HepG2 (cell line): ENCODE data around the gene ATP2B3. TPM values are rescaled to one million over a fixed set of nuclear protein-coding genes. Genes with fewer than 3 reads are reported as not detected.

Experiments
- ATAC-seq: fragments of 200-7000 bp; cut with Tn5 transposase; 3 replicates; pipeline ENCODE4 v1.9.1; 2020; ENCODE audit warnings: mild to moderate bottlenecking, moderate library complexity
- BruUV-seq: library from RNA; stranded (reverse); fragments of 400-500 nt; replicated peaks from 2 replicates; lab custom pipeline; 2021; lab: Mats Ljungman, UMichigan
- CTCF ChIA-PET: fragments of 300-600 bp; formaldehyde crosslinking; extraction: SDS; loops from one replicate; lab custom pipeline; 2021; ENCODE audit warnings: low total read pairs, inconsistent platforms, low intra/inter-chr PET ratio; lab: Yijun Ruan, JAX
- POLR2A ChIA-PET: fragments of 350-600 bp; sonication (Branson Sonifier 250); formaldehyde crosslinking; loops from one replicate; lab custom pipeline; 2020; ENCODE audit warnings: antibody characterized with exemption, inconsistent platforms; lab: Yijun Ruan, JAX
- DNase-seq: peaks from one replicate; pipeline ENCODE4 v3.0.0-alpha.2; 2015; ENCODE audit warnings: low spot score
- FAIRE-seq: peaks from 3 replicates; lab custom pipeline; 2011; peaks lifted over from hg19 to GRCh38; lab: Jason Lieb, UNC
- H2AFZ ChIP-seq: one replicate; pipeline ENCODE4 v1.6.1; 2011; ENCODE audit warnings: low read length, inconsistent platforms
- H3K27ac ChIP-seq: fragments of 300-600 bp; 3 replicates; pipeline ENCODE4 v1.8.0; 2011; ENCODE audit warnings: mixed run types, mild to moderate bottlenecking, mixed read lengths, low read length, inconsistent platforms; ENCODE audit not compliant: insufficient read depth; ENCODE audit errors: extremely low read length
- H3K27me3 ChIP-seq, 2 experiments: fragments of 200-600 bp in 1 of 2; 2 replicates in 1 of 2; 3 replicates in 1 of 2; pipeline versions ENCODE4 v1.6.0 to v1.8.0; 2011; ENCODE audit warnings: low read length in 2 of 2, mild to moderate bottlenecking in 2 of 2, moderate library complexity in 2 of 2, inconsistent platforms in 1 of 2; ENCODE audit not compliant: insufficient read depth in 2 of 2, control insufficient read depth in 1 of 2
- H3K36me3 ChIP-seq, 2 experiments: fragments of 200-600 bp in 1 of 2; replicated peaks in 1 of 2; 2 replicates in 1 of 2; 3 replicates in 1 of 2; pipeline versions ENCODE4 v1.5.1 to v1.8.0; 2011; ENCODE audit warnings: low read length in 2 of 2, inconsistent platforms in 1 of 2; ENCODE audit not compliant: insufficient read depth in 2 of 2, control insufficient read depth in 1 of 2
- H3K4me1 ChIP-seq: 2 replicates; pipeline ENCODE4 v1.5.1; 2012; ENCODE audit warnings: low read length, inconsistent platforms; ENCODE audit not compliant: insufficient read depth
- H3K4me2 ChIP-seq: 2 replicates; pipeline ENCODE4 v1.6.0; 2011; ENCODE audit warnings: low read depth, low read length, inconsistent platforms
- H3K4me3 ChIP-seq, 3 experiments: fragments of 200-600 bp in 1 of 3; sonication (generic), shearing (Covaris generic) in 1 of 3; replicated peaks in 1 of 3; 2 replicates each; pipeline ENCODE4 v1.5.1; 2011 to 2016; ENCODE audit warnings: low read length in 3 of 3, inconsistent platforms in 2 of 3, low read depth in 2 of 3, mild to moderate bottlenecking in 2 of 3, control low read depth in 1 of 3, mixed read lengths in 1 of 3; ENCODE audit not compliant: insufficient read depth in 1 of 3
- H3K79me2 ChIP-seq: one replicate; pipeline ENCODE4 v1.6.1; 2011; ENCODE audit warnings: low read length, inconsistent platforms; ENCODE audit not compliant: insufficient read depth
- H3K9ac ChIP-seq: 2 replicates; pipeline ENCODE4 v1.6.0; 2011; ENCODE audit warnings: mild to moderate bottlenecking, low read depth, low read length, inconsistent platforms; ENCODE audit not compliant: insufficient read depth
- H3K9me3 ChIP-seq: 2 replicates; pipeline ENCODE4 v1.5.1; 2012; ENCODE audit warnings: mild to moderate bottlenecking, low read length
- H4K20me1 ChIP-seq: 2 replicates; pipeline ENCODE4 v1.6.0; 2011; ENCODE audit warnings: inconsistent platforms, mild to moderate bottlenecking, low read length, moderate library complexity; ENCODE audit not compliant: insufficient read depth
- HNF4A ChIP-seq: sonication (generic); formaldehyde crosslinking; IDR thresholded peaks from 2 replicates; pipeline ENCODE4 v1.4.0; 2020; ENCODE audit warnings: missing genetic modification reagents
- NFE2 ChIP-seq: sonication (generic); formaldehyde crosslinking; IDR thresholded peaks from 2 replicates; pipeline ENCODE4 v1.4.0; 2020; ENCODE audit warnings: missing genetic modification reagents
- TCF7 ChIP-seq: sonication (generic); IDR thresholded peaks from 2 replicates; pipeline ENCODE4 v1.6.1; 2016; ENCODE audit warnings: antibody characterized with exemption, low read depth
- ZSCAN30 ChIP-seq: sonication (generic); formaldehyde crosslinking; IDR thresholded peaks from 2 replicates; pipeline ENCODE4 v1.5.0; 2020; ENCODE audit warnings: mild to moderate bottlenecking, missing genetic modification reagents
- WGBS: methylation state at CpG from one replicate; pipeline ENCODE4 v1.1.6; 2017; ENCODE audit warnings: low lambda C conversion rate; 5-methylcytosine and 5-hydroxymethylcytosine counted together
- in situ Hi-C: cut with HindIII; loops from 2 replicates; pipeline ENCODE4 v1.10.0; 2017; ENCODE audit warnings: low pct_unique_long_range_greater_than_20kb; ENCODE audit not compliant: extremely low pct_ligation_motif_present
- intact Hi-C: fragments of 100-400 bp; cut with micrococcal nuclease; formaldehyde crosslinking; loops from one replicate; pipeline ENCODE4 v1.10.0; 2022; ENCODE audit not compliant: unreplicated experiment
- polyA plus RNA-seq, 8 experiments: library from polyadenylated mRNA; depleted of rRNA in 3 of 8; stranded (reverse) in 7 of 8; unstranded in 1 of 8; fragments of >200 nt; fragmentation: Illumina TruSeq in 4 of 8; extraction: Trizol in 4 of 8; gene quantifications; 2 replicates each; pipeline versions ENCODE4 v1.2.1 to v1.2.3, GENCODE V29; 2011 to 2016; ENCODE audit warnings: low read depth in 4 of 8, missing spikeins in 1 of 8, mixed read lengths in 1 of 8; ENCODE audit not compliant: insufficient read depth in 1 of 8
- total RNA-seq, 5 experiments: library from RNA; depleted of rRNA; stranded (reverse); fragments of >200 nt; fragmentation: Illumina TruSeq; extraction: Trizol; gene quantifications; 2 replicates each; pipeline ENCODE4 v1.2.3, GENCODE V29; 2016; ENCODE audit warnings: low read depth in 1 of 5
- TF ChIP-seq, protein P1 (sequence below): sonication (generic); formaldehyde crosslinking; IDR thresholded peaks from 2 replicates; pipeline ENCODE4 v1.5.0; 2020; ENCODE audit warnings: mild to moderate bottlenecking, missing genetic modification reagents
- TF ChIP-seq, protein P2 (sequence below): sonication (generic); formaldehyde crosslinking; IDR thresholded peaks from 2 replicates; pipeline ENCODE4 v1.4.0; 2020; ENCODE audit warnings: missing genetic modification reagents

ATP2B3 gene
- total and polyA plus RNA-seq, 2 of the 13 experiments (the other 11 are each of a cell fraction or from before 2014, with no cell fraction given) = not detected

DNA sequence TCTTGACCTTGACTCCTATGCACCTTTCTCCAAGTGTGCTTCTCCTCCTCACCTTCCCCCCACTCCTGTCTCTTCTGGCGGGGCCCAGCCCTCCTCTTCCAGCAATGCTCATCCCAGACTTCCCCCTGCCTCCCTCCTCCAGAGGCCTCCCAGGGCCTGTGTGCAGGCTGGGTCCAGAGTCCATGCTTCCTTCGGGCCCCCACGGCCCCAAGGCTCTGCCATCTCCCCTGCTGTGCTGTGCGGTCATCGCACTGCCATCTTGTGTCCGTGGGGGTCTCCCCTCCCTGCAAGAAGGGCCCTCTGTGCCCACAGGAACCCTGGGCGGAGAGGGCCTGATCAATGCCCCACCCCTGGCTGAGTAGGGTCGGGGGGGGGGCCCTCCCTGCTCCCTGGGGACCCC lies 27.3 kb downstream of the ATP2B3 start:
- in situ Hi-C loops = no loop called here
- peaks cover 11 to 29% of the 10 kb centered on the region in 2 experiments; a peak in 3 of 5 replicates for H3K27me3 ChIP-seq
- FAIRE-seq (no peak), ATAC-seq (no peak)
- no TSS peak for BruUV-seq
- peak overlapping the region; percentile 12; the same call in 1 of the 2 replicates for H3K4me2 ChIP-seq
- TF ChIP-seq, protein P1, sequence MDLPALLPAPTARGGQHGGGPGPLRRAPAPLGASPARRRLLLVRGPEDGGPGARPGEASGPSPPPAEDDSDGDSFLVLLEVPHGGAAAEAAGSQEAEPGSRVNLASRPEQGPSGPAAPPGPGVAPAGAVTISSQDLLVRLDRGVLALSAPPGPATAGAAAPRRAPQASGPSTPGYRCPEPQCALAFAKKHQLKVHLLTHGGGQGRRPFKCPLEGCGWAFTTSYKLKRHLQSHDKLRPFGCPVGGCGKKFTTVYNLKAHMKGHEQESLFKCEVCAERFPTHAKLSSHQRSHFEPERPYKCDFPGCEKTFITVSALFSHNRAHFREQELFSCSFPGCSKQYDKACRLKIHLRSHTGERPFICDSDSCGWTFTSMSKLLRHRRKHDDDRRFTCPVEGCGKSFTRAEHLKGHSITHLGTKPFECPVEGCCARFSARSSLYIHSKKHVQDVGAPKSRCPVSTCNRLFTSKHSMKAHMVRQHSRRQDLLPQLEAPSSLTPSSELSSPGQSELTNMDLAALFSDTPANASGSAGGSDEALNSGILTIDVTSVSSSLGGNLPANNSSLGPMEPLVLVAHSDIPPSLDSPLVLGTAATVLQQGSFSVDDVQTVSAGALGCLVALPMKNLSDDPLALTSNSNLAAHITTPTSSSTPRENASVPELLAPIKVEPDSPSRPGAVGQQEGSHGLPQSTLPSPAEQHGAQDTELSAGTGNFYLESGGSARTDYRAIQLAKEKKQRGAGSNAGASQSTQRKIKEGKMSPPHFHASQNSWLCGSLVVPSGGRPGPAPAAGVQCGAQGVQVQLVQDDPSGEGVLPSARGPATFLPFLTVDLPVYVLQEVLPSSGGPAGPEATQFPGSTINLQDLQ (CRISPR knock-in tag) = no peak
- peak; percentile 39 for TF ChIP-seq HNF4A (CRISPR knock-in tag)
- TF ChIP-seq ZSCAN30 (CRISPR knock-in tag) = no peak
- TF ChIP-seq TCF7 = no peak
- TF ChIP-seq, protein P2, sequence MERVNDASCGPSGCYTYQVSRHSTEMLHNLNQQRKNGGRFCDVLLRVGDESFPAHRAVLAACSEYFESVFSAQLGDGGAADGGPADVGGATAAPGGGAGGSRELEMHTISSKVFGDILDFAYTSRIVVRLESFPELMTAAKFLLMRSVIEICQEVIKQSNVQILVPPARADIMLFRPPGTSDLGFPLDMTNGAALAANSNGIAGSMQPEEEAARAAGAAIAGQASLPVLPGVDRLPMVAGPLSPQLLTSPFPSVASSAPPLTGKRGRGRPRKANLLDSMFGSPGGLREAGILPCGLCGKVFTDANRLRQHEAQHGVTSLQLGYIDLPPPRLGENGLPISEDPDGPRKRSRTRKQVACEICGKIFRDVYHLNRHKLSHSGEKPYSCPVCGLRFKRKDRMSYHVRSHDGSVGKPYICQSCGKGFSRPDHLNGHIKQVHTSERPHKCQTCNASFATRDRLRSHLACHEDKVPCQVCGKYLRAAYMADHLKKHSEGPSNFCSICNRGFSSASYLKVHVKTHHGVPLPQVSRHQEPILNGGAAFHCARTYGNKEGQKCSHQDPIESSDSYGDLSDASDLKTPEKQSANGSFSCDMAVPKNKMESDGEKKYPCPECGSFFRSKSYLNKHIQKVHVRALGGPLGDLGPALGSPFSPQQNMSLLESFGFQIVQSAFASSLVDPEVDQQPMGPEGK (CRISPR knock-in tag) = peak; percentile 75; the same call in 1 of the 2 replicates
- TF ChIP-seq NFE2 (CRISPR knock-in tag) = no peak
- TF ChIP-seq, all 625 proteins: peak for 2
- H3K79me2 ChIP-seq = no peaks in the 10 kb centered on the region
- H3K4me1 ChIP-seq = 0 out of 2 replicates have a peak, but pooled peaks cover 16% of the 10 kb centered on the region
- H3K9me3 ChIP-seq = no peaks in the 10 kb centered on the region
- POLR2A ChIA-PET = no interaction called here
- 0% methylated on average over 1 of the region's 8 CpGs for WGBS
- H3K36me3 ChIP-seq = no peaks in the 10 kb centered on the region
- no peak for DNase-seq
- H4K20me1 ChIP-seq = no peaks in the 10 kb centered on the region
- no peak overlapping the region for H3K4me3 ChIP-seq
- CTCF ChIA-PET = no interaction called here
- intact Hi-C loops = no loop called here
- no peak overlapping the region for H3K27ac ChIP-seq
- H2AFZ ChIP-seq = no peak overlapping the region
- H3K9ac ChIP-seq = no peak overlapping the region
